HepG2 (cell line): ENCODE data around the gene TSC22D2. TPM values are rescaled to one million over a fixed set of nuclear protein-coding genes. Genes with fewer than 3 reads are reported as not detected.

Source experiments
- ATF2 ChIP-seq: sonication (generic); formaldehyde crosslinking; IDR thresholded peaks from 2 replicates; pipeline ENCODE4 v1.4.0; 2020; ENCODE audit warnings: missing genetic modification reagents
- HDAC2 ChIP-seq: sonication (generic); formaldehyde crosslinking; IDR thresholded peaks from 2 replicates; pipeline ENCODE4 v1.4.0; 2020; ENCODE audit warnings: missing genetic modification reagents
- MED13 ChIP-seq: sonication (generic); formaldehyde crosslinking; IDR thresholded peaks from 2 replicates; pipeline ENCODE4 v1.5.0; 2020; ENCODE audit warnings: missing genetic modification reagents
- NBN ChIP-seq: fragments of 450-650 bp; conservative IDR thresholded peaks from 2 replicates; pipeline ENCODE4 v1.6.1; 2017
- RFX5 ChIP-seq: IDR thresholded peaks from 2 replicates; pipeline ENCODE4 v1.6.1; 2011; ENCODE audit warnings: low read depth, low read length, improper control_type of control experiment
- ZBTB42 ChIP-seq: sonication (generic); formaldehyde crosslinking; IDR thresholded peaks from 2 replicates; pipeline ENCODE4 v1.5.0; 2020; ENCODE audit warnings: mild to moderate bottlenecking, missing genetic modification reagents
- ZFP82 ChIP-seq: sonication (generic); formaldehyde crosslinking; IDR thresholded peaks from 2 replicates; pipeline ENCODE4 v1.5.1; 2020; ENCODE audit warnings: mild to moderate bottlenecking, missing genetic modification reagents, borderline replicate concordance
- ZFX ChIP-seq: sonication (generic); formaldehyde crosslinking; IDR thresholded peaks from 2 replicates; pipeline ENCODE4 v1.4.0; 2020; ENCODE audit warnings: mild to moderate bottlenecking, low read depth, missing genetic modification reagents, moderate library complexity
- ZNF441 ChIP-seq: sonication (generic); formaldehyde crosslinking; IDR thresholded peaks from 2 replicates; pipeline ENCODE4 v1.7.0; 2021; ENCODE audit warnings: missing genetic modification reagents, borderline replicate concordance
- polyA plus RNA-seq, 8 experiments: library from polyadenylated mRNA; depleted of rRNA in 3 of 8; stranded (reverse) in 7 of 8; unstranded in 1 of 8; fragments of >200 nt; fragmentation: Illumina TruSeq in 4 of 8; extraction: Trizol in 4 of 8; gene quantifications; 2 replicates each; pipeline versions ENCODE4 v1.2.1 to v1.2.3, GENCODE V29; 2011 to 2016; ENCODE audit warnings: low read depth in 4 of 8, missing spikeins in 1 of 8, mixed read lengths in 1 of 8; ENCODE audit not compliant: insufficient read depth in 1 of 8
- total RNA-seq, 5 experiments: library from RNA; depleted of rRNA; stranded (reverse); fragments of >200 nt; fragmentation: Illumina TruSeq; extraction: Trizol; gene quantifications; 2 replicates each; pipeline ENCODE4 v1.2.3, GENCODE V29; 2016; ENCODE audit warnings: low read depth in 1 of 5
- TF ChIP-seq, protein P1 (sequence below): IDR thresholded peaks from 2 replicates; pipeline ENCODE4 v1.6.1; 2012; ENCODE audit warnings: inconsistent platforms
- TF ChIP-seq, protein P2 (sequence below): IDR thresholded peaks from 2 replicates; pipeline ENCODE4 v1.6.1; 2016; ENCODE audit warnings: missing biosample characterization, missing genetic modification reagents, low read depth
- TF ChIP-seq, protein P3 (sequence below): sonication (generic); formaldehyde crosslinking; IDR thresholded peaks from 2 replicates; pipeline ENCODE4 v1.4.0; 2020; ENCODE audit warnings: missing genetic modification reagents
- TF ChIP-seq, protein P4 (sequence below): sonication (generic); formaldehyde crosslinking; IDR thresholded peaks from 2 replicates; pipeline ENCODE4 v1.5.0; 2020; ENCODE audit warnings: mild to moderate bottlenecking, missing genetic modification reagents, borderline replicate concordance

Gene TSC22D2
- total and polyA plus RNA-seq, 2 of the 13 experiments (the other 11 are each of a cell fraction or from before 2014, with no cell fraction given) = 4.6 to 8.2 TPM

GRCh38 chr3:150408221-150409124 lies at the start of gene TSC22D2 (continued):
- TF ChIP-seq, protein P1, sequence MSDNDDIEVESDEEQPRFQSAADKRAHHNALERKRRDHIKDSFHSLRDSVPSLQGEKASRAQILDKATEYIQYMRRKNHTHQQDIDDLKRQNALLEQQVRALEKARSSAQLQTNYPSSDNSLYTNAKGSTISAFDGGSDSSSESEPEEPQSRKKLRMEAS = peak; percentile 44
- TF ChIP-seq, protein P2, sequence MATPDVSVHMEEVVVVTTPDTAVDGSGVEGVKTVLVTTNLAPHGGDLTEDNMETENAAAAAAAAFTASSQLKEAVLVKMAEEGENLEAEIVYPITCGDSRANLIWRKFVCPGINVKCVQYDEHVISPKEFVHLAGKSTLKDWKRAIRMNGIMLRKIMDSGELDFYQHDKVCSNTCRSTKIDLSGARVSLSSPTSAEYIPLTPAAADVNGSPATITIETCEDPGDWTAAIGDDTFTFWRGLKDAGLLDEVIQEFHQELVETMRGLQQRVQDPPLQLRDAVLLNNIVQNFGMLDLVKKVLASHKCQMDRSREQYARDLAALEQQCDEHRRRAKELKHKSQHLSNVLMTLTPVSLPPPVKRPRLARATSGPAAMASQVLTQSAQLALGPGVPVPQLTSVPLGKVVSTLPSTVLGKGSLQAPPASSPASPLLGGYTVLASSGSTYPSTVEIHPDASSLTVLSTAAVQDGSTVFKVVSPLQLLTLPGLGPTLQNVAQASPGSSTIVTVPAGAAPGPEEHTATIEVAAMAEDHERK (CRISPR knock-in tag) = peak; percentile 83
- TF ChIP-seq, protein P3, sequence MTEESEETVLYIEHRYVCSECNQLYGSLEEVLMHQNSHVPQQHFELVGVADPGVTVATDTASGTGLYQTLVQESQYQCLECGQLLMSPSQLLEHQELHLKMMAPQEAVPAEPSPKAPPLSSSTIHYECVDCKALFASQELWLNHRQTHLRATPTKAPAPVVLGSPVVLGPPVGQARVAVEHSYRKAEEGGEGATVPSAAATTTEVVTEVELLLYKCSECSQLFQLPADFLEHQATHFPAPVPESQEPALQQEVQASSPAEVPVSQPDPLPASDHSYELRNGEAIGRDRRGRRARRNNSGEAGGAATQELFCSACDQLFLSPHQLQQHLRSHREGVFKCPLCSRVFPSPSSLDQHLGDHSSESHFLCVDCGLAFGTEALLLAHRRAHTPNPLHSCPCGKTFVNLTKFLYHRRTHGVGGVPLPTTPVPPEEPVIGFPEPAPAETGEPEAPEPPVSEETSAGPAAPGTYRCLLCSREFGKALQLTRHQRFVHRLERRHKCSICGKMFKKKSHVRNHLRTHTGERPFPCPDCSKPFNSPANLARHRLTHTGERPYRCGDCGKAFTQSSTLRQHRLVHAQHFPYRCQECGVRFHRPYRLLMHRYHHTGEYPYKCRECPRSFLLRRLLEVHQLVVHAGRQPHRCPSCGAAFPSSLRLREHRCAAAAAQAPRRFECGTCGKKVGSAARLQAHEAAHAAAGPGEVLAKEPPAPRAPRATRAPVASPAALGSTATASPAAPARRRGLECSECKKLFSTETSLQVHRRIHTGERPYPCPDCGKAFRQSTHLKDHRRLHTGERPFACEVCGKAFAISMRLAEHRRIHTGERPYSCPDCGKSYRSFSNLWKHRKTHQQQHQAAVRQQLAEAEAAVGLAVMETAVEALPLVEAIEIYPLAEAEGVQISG (CRISPR knock-in tag) = peak; percentile 64
- peak; percentile 40; the same call in 1 of the 2 replicates for TF ChIP-seq MED13 (CRISPR knock-in tag)
- TF ChIP-seq ZBTB42 (CRISPR knock-in tag) = 0 out of 2 replicates have a peak, but pooled peaks have one; percentile 11
- no peak for TF ChIP-seq NBN
- TF ChIP-seq RFX5 = 0 out of 2 replicates have a peak, but pooled peaks have one; percentile 47
- TF ChIP-seq ZFX (CRISPR knock-in tag) = peak; percentile 95
- TF ChIP-seq ZNF441 (CRISPR knock-in tag) = peak; percentile 37; the same call in 1 of the 2 replicates
- TF ChIP-seq HDAC2 = peak; percentile 41; the same call in 1 of the 2 replicates
- peak; percentile 58; the same call in 1 of the 2 replicates for TF ChIP-seq ATF2 (CRISPR knock-in tag)
- 0 out of 2 replicates have a peak, but pooled peaks have one; percentile 52 for TF ChIP-seq ZFP82 (CRISPR knock-in tag)
- TF ChIP-seq, protein P4, sequence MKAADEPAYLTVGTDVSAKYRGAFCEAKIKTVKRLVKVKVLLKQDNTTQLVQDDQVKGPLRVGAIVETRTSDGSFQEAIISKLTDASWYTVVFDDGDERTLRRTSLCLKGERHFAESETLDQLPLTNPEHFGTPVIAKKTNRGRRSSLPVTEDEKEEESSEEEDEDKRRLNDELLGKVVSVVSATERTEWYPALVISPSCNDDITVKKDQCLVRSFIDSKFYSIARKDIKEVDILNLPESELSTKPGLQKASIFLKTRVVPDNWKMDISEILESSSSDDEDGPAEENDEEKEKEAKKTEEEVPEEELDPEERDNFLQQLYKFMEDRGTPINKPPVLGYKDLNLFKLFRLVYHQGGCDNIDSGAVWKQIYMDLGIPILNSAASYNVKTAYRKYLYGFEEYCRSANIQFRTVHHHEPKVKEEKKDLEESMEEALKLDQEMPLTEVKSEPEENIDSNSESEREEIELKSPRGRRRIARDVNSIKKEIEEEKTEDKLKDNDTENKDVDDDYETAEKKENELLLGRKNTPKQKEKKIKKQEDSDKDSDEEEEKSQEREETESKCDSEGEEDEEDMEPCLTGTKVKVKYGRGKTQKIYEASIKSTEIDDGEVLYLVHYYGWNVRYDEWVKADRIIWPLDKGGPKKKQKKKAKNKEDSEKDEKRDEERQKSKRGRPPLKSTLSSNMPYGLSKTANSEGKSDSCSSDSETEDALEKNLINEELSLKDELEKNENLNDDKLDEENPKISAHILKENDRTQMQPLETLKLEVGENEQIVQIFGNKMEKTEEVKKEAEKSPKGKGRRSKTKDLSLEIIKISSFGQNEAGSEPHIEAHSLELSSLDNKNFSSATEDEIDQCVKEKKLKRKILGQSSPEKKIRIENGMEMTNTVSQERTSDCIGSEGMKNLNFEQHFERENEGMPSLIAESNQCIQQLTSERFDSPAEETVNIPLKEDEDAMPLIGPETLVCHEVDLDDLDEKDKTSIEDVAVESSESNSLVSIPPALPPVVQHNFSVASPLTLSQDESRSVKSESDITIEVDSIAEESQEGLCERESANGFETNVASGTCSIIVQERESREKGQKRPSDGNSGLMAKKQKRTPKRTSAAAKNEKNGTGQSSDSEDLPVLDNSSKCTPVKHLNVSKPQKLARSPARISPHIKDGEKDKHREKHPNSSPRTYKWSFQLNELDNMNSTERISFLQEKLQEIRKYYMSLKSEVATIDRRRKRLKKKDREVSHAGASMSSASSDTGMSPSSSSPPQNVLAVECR = peak; percentile 78; the same call in 1 of the 2 replicates
